HG03175 (cell line): ENCODE measurements around the gene AOC2.
"Not testable (repeated sequence)": the region's sequence is repeated elsewhere in the genome, so short reads cannot be mapped to it uniquely, and the experiment has no call there.

ENCODE experiments used
- ATAC-seq: cut with Tn5 transposase; IDR thresholded peaks from one replicate; pipeline ENCODE4 v1.9.1; 2021; ENCODE audit warnings: mild to moderate bottlenecking, moderate library complexity; ENCODE audit not compliant: unreplicated experiment

The AOC2 gene

DNA sequence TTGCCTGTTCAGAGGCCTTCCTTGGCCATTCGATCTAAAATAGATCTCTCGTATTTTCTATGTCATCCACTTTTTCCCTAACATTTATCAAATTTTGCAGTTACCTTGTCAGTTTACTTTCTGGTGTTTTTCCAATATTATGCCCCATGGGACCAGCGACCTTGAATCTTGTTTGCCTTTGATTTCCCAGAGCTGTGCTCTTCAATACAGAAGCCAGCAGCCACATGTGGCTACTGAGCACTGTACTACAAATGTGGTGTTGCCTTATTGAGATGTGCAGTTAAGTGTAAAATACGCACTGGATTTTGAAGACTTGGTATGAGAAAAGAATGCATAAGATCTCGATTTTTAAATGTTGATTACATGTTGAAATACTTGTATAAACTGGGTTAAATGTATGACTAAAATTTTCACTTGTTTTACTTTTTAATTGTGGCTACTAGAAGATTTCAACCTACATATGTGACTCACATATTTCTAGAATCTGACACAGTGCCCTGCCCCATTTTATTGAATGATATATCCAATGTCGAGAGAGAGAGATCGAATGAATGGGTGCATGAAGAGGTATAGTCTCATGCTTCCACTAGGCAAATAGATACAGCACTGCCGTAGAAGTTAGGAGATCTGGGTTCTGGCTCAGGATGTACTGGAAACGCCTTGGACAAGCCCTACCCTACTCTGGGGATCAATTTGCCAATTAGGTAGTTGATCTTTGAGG is 12.0 kb upstream of the AOC2 start:
- ATAC-seq: no peak

DNA sequence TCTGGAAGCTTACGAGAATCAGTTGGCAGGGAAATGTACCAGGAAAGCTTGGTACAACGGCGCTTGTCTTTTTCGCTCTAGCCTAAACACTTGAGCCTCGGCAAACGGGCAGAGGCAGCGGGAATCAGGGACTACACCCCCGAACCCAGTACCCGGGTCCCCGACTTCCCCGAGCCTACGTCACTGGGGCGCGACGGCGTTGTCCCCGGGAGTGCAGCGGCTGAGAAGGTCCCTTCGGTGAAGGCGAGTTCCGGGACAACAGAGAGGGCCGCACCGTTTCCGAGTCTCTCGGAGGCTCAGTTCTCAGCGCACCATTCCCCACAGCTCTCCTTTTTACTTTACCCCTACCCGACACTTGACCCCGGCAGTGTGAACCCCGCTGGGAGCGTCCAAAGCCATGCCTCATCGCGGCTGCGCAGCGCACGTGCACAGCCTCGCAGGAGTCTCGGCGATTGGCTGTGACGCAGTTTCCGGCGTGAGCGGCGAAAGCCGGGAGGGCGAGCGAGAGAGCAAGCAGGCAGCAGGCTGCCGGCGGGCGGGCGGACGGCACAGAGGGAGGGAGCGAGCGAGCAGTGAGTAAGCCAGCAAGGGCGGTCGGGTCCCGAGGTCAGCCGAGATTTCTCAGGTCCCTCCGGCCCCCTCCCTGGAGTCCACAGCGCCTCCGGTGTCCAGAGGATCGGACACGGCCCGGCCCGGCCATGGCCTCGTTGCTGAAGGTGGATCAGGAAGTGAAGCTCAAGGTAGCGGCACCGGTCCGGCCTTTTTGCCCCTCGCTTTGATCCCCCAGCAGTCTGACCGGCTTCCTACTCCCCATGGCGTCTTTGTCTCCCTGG is 11.2 kb upstream of the AOC2 start, which contains the start of gene PSME3:
TSS of gene PSME3 (plus strand) at position 464 of the 833 bp plus-strand sequence. CDS start at position 699, 235 bp downstream.
- peak; percentile 86 for ATAC-seq

DNA sequence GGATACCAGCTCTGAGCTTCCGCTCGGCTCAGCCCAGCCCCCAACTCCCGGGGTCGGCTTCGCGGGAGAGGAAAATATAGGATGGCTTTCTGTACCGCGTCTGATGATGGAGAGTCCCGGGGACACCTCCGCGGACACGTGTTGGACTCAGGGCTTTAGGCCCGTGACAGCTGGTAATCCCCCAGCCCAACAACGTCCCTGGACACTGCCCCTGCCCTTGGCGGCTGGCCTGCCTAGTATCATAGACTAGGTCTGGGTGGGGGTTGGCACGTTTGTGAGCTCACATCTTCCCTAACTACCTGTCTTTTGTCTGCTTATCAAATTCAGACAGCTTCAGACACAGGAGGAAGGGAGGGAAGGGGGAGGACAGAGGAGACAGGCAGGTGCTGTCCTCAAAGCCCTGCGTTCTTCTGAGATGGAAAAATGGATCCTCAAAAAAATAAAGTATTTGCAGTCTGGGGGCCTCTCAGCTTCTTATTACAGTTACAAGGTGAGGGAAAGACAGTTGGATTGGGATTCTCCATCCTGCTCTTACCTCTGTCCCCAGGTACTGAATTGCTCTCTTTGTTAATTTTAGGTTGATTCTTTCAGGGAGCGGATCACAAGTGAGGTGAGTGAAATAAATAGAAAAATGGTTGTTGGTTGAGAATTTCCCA is 10.5 kb upstream of the AOC2 start:
- no peak for ATAC-seq

DNA sequence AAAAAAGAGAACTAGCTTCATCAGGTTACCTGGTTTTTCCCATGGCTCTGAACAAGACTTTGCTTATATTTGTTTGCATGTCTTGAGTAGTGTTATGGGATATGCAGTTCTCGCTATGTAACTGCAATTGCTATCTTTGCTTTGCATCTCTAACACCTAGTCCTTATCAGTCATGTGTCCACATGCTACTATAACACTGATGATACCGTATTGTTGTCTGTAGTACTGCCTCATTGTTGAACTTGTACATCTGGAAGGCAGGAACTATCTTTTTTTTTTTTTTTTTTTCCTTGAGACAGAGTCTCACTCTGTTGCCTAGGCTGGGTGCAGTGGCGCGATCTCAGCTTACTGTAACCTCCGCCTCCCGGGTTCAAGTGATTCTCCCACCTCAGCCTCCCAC is 8.6 kb upstream of the AOC2 start:
- ATAC-seq: no peak

DNA sequence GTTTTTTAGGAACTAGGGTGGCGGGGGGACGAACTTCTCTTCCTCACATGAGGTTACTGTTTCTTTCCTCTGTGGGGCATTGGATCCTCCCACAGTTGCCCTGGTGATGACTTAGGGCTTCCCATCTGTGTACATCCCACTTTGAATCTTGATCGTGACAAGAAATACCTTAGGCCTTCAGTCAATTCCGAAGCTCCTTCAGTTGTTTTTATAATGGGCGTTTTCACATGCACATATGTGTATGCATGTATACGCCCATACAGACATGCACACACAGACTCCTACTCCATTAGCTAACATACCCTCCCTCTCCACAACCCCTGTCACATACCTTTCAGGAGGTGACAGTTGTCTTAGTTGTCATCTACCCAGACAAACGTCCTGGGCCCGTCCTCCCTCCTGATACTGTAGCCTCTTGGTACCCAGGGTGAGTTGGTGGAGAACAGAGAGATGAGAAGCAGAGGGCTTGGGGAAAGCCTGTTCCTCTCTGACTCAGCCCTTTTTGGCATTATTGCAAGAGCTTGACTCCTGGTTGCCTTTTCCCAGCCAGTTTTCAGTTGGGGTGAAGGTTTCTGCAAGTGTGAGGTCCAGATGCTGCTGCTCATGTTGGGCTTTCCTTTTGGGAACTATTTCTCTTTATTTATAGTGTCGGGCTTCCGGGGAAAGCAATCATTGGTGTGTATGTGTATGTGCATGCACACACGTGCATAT is 2.2 kb upstream of the AOC2 start:
- ATAC-seq: no peak

DNA sequence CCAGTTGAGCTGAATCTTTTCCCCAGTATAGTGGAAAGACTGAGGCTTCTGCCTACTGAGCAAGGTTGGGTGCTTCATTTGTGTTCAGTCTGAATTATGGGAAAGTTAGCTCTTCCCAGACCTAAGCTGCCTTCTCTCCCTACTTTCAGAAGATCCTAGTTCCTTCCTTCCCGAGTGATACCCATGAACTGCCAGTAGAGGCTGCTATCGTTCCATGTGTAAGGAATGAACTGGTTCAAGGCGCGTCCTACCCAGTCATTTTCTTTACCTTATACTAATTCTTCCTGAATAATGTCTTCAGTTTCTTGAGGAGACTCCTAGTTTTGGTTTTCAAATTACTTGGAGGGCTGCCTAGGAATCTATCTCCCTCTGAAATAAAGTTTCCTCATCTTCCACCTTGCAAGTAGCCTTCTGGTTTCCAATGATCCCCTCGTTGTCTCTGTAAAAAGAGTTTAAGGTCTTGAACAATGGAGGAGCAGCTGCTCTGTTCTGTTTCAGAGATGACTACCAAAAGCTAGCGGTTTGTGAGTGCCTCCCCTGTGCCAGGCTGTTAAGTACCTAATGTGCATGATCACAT is 934 bp upstream of the AOC2 start:
- ATAC-seq: no peak

DNA sequence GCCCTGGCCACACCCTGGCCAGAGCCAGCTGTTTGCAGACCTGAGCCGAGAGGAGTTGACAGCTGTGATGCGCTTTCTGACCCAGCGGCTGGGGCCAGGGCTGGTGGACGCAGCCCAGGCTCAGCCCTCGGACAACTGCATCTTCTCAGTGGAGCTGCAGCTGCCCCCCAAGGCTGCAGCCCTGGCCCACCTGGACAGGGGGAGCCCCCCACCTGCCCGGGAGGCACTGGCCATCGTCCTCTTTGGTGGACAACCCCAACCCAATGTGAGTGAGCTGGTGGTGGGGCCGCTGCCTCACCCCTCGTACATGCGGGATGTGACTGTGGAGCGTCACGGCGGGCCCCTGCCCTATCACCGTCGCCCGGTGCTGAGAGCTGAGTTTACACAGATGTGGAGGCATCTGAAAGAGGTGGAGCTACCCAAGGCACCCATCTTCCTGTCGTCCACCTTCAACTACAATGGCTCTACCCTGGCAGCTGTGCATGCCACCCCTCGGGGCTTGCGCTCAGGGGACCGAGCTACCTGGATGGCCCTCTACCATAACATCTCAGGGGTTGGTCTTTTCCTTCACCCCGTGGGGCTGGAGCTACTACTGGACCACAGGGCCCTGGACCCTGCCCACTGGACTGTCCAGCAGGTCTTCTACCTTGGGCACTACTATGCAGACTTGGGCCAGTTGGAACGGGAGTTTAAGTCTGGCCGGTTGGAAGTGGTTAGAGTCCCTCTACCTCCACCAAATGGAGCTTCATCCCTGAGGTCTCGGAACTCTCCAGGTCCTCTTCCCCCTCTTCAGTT is 578 bp downstream of the AOC2 start:
- ATAC-seq: no peak

DNA sequence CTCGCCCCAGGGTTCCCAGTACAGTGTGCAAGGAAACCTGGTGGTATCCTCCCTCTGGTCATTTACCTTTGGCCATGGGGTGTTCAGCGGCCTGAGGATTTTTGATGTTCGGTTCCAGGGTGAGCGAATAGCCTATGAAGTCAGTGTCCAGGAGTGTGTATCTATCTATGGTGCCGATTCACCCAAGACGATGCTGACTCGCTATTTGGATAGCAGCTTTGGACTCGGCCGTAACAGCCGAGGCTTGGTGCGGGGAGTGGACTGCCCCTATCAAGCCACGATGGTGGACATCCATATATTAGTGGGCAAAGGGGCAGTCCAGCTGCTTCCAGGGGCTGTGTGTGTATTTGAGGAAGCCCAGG is 1.2 kb downstream of the AOC2 start:
- no peak for ATAC-seq

DNA sequence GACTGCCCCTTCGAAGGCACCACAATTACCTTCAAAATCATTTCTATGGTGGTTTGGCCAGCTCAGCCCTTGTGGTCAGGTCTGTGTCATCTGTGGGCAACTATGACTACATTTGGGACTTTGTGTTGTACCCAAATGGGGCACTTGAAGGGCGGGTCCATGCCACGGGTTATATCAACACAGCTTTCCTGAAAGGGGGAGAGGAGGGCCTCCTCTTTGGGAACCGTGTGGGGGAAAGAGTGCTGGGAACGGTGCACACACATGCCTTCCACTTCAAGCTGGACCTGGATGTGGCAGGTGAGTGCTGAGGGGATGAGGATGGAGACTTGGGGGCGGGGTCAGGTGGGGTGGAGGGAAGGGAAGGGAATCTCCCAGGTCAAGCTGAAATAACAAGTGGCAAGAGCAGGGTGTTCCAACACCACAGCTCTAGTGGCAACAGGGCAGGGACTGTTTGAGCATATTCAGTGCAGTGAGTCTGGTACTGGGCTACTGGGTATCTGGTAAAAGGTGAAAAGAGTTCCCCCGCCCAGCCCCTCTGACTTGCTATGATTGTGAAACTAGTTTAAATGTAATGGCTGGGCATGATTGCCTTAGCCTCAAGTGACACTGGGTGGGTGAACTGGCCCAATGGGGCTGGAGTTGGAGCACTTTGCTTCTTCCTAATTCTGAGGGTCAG is 1.7 kb downstream of the AOC2 start:
- no peak for ATAC-seq

DNA sequence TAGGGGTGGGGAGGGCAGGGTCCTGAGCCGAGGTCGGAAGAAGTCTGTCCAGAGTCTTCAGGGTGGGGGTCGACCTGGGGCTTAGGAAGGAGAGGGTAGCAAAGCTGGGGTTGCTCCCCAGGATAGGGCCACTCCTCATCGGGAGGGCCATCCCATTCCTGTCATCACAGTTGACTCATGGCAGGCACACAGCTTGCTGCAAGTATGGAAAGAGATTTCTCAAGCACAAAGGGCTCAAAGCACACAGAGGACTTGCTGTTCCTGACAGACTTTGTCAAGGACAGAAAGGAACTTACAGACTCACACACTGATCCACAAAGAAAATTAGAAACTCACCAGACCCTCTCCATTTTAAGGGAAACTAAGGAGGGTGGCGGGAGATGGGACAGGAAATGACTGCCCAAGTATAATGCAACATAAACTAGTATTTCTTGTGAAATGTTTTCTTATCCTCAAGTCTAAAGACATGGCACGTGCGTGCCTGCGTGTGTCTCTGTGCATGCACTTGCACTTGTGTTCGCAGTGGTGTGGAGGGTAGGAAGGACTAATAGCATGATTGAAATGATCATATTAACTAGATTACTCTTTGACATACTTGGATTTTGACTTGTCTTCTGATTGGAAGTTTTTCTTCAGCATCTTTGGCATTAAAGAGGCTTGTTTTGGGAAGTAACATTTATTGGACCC is 2.4 kb downstream of the AOC2 start:
- no peak for ATAC-seq

DNA sequence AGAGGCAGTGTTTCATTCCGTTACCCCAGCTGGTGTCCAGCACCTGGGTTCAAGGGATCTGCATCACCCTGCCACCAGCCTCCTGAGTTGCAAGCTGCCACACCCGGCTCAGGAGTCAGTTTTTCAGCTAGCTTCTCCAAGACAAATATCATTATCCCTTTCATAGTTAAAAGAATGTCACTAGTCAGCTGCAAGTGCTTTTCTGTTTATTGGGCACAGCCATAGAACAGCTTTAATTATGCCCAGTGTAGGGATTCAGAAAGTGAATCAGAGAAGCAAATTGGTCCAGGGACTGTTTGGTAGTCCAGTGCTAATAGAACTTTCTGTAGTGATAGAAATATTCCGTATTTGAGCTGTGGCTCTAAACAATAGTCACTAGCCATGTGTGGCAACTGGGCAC is 3.7 kb downstream of the AOC2 start:
- ATAC-seq: no peak

DNA sequence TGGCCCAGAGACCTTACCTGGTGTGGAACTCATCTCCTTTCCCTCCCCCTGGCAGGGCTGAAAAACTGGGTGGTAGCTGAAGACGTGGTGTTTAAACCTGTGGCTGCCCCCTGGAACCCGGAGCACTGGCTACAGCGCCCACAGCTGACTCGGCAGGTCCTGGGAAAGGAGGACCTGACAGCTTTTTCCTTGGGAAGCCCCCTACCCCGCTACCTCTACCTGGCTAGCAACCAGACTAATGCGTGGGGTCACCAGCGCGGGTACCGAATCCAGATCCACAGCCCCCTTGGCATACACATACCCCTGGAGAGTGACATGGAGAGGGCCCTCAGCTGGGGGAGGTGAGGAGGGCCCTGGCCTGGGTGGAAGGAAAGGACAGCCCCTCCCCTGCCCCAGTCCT is 4.7 kb downstream of the AOC2 start:
- ATAC-seq: no peak

DNA sequence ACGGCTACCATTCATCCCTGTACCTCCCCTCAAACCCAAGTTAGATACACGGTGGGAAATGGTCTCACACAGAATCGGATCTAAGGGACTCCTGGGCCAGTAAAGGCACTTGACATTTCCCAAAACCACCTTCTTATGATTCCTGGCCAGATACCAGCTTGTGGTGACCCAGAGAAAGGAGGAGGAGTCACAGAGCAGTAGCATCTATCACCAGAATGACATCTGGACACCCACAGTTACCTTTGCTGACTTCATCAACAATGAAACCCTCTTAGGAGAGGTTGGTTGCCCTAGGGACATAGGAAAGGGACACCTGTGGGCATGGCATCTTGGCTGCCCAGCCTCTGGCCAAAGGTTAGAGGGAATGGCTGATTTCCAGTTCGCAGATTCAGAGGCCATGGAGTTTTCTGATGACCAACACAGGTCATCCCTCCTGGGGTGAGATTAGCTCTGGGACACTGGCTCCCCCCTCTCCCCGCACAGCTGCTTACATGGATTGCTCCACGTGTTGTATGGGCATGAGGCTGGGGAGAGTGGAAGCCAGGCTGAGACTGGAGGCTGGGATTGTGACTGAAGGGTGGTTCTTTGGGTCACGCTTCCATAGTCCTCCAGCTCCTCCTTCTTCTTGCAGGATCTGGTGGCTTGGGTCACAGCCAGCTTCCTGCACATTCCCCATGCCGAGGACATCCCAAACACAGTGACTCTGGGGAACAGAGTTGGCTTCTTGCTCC is 5.2 kb downstream of the AOC2 start:
- no peak for ATAC-seq

DNA sequence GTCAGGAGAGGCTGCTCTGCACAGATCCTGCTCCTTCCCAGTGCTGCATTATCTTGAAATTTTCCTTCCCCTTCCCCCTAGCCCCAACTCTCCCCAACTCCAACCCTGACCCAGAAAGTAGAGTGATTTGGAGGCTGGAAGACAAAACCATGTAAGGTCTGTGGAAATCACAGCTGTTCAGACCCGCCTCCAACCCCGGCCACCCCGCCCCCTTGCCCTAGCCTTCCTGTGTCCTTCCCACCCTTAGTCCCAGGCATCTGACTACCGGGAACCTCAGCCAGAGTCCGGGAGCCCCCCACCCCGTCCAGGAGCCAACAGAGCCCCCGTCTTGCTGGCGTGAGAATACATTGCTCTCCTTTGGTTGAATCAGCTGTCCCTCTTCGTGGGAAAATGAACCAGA is 6.6 kb downstream of the AOC2 start, which contains the start of gene AOC3:
TSS of gene AOC3 (plus strand) at position 246 of the 400 bp plus-strand sequence. CDS start at position 391, 145 bp downstream.
- ATAC-seq: no peak

DNA sequence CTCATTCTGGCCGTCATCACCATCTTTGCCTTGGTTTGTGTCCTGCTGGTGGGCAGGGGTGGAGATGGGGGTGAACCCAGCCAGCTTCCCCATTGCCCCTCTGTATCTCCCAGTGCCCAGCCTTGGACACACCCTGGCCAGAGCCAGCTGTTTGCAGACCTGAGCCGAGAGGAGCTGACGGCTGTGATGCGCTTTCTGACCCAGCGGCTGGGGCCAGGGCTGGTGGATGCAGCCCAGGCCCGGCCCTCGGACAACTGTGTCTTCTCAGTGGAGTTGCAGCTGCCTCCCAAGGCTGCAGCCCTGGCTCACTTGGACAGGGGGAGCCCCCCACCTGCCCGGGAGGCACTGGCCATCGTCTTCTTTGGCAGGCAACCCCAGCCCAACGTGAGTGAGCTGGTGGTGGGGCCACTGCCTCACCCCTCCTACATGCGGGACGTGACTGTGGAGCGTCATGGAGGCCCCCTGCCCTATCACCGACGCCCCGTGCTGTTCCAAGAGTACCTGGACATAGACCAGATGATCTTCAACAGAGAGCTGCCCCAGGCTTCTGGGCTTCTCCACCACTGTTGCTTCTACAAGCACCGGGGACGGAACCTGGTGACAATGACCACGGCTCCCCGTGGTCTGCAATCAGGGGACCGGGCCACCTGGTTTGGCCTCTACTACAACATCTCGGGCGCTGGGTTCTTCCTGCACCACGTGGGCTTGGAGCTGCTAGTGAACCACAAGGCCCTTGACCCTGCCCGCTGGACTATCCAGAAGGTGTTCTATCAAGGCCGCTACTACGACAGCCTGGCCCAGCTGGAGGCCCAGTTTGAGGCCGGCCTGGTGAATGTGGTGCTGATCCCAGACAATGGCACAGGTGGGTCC is 7.2 kb downstream of the AOC2 start:
- not testable (repeated sequence) for ATAC-seq

DNA sequence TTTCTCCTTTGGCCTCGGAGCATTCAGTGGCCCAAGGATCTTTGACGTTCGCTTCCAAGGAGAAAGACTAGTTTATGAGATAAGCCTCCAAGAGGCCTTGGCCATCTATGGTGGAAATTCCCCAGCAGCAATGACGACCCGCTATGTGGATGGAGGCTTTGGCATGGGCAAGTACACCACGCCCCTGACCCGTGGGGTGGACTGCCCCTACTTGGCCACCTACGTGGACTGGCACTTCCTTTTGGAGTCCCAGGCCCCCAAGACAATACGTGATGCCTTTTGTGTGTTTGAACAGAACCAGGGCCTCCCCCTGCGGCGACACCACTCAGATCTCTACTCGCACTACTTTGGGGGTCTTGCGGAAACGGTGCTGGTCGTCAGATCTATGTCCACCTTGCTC is 8.0 kb downstream of the AOC2 start:
- ATAC-seq: no peak

DNA sequence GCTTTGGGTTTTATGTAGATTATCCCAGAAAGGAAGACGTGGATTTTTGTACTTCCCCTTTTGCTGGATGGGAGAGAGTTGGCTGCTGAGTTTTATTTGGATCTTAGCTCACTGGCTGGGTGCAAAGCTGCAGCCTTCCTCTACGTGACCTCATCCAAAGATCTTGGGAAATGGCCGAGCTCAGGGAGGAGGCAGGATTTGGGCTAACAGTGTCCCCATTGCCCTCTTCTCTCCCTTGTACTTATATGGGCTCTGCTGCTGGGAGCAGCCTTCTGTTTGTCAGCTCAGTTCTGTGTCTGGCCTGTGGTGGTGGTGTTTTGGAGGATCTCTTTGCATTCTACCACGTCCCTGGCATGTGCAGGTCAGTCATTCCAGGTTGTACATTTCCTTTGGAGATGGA is 8.6 kb downstream of the AOC2 start:
- no peak for ATAC-seq
